Midbrain (tissue), 1 donor: ENCODE results near the gene PLCL1.

Experiments
- DNase-seq: peaks from one replicate; lab custom pipeline; 2025; lab: John Stamatoyannopoulos, UW

The PLCL1 gene

DNA sequence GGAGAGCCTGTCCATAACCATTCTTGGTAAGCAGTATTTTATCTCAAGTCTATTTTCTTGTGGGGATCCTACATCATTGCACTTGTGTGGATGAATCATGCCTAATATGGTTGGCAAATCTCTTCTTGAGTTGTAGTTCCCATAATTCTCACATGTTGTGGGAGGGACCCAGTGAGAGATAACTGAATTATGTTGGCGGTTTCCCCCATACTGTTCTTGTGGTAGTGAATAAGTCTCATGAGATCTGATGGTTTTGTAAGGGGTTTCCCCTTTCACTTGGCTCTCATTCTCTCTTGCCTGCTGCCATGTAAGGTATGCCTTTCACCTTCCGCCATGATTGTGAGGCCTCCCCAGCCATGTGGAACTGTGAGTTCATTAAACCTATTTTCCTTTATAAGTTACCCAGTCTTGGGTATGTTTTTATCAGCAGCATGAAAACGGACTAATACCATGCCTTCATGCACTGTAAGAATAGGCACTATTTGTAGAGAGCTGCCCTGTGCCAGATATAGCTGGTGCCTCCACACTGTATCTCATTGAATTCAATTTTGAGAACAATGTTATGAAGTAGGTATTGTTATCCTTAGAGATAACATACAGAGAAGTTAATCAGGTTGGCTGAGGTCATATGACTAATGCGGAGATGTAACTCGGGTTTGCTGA lies 148.3 kb downstream of the PLCL1 start:
- no peak for DNase-seq

DNA sequence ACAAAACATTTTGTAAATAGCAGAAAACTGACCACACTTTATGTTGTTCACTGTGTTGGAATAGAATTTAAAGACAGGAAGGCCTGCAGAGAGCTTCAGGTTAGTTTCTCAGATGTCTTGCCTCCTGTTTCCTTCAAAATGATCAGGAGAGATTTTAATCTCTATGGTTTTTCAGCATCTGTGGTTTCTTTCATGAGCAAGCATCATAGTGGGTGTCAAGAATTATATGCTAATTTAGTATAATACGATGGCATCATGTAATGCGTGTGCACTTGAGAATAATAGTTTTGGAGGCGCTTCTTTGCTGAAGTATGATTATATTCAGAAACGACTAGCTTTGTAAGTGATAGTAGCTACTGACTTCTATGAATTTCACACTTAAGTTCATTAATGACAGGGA lies 149.9 kb downstream of the PLCL1 start:
- DNase-seq, result no peak

DNA sequence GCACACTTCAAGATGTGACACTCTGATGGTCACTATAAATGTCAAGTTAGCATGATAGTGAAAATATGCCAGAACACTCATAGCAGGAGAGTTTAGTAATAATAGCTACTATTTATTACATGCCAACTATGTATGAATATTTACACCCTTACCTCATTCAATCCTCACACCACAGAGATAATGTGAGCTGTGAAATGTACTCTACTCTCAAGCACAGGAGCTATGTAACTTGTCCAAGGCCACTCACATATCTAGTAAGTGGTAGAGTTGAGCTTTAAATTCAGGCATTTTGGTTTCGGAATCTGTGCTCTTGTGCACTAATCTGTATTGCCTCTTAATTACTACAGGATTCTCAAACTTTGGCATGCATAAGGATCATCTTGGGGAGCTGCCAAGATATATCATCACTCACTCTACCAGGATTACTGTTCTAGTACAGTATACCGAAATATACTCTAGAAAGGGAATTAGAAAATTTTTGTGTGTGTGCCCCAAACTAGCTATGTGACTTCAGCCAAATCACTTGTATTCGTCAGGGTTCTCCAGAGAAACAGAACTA lies 154.3 kb downstream of the PLCL1 start:
- no peak for DNase-seq

DNA sequence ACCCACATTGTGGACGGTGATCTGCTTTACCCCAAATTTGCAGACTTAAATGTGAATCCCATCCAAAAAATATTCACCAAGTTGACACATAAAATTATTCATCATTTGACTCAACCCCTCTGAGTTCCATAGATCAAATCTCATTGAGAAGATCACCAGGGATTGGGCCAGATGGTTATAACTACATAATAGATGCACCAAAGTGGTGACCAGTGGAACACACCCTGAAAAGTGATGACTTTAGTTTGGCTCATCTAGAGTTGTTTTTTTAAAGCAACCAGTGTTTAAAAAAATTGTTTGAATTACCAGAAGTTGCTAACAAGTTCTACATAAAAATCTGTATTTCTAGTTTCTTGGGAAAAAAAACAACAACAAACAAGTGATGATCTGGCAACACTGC lies 155.0 kb downstream of the PLCL1 start:
- no peak for DNase-seq

DNA sequence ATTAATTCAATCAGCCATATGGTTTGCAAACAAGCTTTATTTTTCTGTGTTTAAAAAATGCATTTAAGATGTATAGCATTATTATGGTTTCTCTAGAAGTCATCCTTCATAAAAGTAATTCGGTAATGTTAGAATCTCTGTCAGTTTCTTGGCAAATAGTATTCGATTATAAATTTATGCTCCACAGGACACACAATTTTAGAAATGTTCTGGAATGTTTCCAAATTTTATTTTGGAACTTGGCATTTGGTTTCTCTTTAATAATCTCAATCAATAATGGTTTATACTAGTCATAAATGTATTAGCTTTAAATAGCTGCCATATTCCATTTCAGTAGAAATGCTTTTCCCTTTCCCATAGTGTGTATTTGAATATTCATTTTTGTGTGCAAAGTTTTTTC lies 156.4 kb downstream of the PLCL1 start:
- DNase-seq, result no peak

DNA sequence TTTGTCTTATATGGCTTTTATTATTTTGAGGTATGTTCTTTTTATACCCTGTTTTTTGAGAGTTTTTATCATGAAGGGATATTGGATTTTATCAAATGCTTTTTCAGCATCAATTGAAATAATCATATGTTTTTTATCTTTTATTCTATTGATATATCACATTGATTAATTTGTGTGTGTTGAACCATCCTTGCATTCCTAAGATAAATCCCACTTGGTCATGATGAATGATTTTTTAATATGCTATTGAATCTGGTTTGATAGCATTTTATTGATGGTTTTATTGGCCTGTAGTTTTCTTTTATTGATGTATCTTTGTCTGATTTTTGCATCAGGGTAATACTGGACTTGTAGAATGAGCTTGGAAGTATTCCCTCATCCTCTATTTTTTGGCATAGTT lies 160.3 kb downstream of the PLCL1 start:
- DNase-seq, result no peak

DNA sequence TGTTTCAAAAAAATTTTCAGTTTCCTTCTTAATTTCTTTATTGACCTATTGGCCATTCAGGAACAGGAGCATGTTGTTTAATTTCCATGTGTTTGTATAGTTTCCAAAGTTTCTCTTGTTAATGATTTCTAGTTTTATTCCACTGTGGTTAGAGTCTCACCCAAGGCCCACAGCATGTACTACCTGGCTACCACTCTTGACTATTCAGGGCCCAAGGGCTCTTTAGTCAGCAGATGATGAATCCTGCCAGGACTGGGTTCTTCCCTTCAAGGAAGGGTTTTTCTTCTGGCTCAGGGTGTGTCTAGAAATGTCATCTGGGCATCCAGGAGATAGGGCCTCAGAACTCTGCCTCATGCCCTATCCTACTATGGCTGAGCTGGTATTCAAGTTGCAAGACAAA lies 161.4 kb downstream of the PLCL1 start:
- DNase-seq, result no peak

DNA sequence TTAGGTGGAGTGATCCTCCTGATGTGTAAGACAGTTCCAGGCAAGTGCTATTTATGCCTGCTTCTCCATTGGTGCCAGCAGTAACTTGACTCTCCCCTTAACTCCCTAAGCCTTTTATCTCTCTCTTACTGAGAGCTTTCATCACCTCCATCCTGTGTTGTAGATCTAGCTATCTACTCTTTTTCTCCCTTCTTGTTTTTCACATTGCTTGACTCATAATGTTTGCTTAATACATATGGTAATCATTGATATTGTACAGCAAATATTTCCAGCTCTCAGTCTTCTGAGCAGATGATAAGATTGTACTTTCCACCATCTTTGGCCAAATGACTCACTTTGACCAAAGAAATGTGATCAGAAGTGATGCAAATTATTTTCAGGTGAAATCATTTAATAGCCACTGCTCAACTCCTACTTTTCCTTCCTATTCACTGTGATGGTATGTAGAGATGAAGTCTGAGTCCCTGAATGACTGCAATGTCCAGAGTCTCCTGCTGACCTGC lies 165.0 kb downstream of the PLCL1 start:
- no peak for DNase-seq

DNA sequence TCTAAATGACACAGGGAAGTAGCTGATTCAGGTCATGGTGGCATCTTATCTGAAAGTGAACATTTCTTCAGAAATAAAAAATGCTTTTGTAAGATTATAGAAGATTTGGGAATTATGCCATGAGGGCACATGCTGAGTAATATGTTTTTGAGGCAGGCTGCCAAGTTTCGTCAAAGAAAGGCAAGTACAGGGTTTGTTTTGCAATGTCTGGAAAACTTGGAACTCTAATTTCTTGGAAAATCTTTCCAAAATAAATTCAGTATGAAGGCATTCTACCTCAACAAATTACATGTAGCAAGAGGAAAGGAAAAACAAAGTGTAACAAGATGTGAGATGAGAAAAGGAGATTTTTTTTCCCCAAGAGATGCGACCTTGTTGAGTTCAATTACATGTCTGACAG lies 167.7 kb downstream of the PLCL1 start:
- DNase-seq, result no peak

DNA sequence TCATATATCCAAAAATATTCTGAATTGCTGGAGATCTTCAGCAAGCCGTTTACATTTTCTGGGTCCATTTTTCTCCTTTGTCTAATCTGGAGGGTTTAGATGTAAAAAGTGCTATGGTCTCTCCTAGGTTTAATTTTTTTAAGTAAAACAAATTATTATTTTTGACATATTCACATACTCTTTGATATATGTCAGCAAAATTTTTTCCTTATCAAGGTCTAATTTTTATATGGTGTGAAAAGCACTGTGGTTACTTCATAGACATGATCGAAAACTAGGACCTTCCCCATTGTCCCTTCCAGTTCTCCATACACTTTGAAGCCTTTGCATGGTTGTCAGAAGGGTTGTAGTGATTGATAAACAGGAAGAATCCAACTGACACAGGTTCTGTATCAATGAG lies 168.2 kb downstream of the PLCL1 start:
- no peak for DNase-seq

DNA sequence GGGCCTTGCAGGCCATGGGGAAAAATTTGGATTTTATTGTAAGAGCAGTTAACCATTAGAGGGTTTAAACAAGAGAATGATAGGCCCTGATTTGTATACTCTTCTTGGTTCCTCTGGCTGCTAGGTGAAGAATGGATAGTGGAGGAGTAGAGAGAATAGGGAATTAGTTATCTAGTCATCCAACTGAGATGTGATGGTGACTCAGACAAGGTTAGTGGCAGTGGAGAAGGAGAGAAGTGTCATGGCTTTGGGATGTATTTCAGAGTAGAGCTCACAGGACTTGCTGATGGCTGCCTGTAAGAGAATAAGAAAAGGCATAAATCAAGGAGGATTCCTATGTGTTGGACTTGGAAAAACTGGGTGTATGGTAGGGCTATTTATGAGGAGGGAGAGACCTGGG lies 169.4 kb downstream of the PLCL1 start:
- DNase-seq, result no peak

DNA sequence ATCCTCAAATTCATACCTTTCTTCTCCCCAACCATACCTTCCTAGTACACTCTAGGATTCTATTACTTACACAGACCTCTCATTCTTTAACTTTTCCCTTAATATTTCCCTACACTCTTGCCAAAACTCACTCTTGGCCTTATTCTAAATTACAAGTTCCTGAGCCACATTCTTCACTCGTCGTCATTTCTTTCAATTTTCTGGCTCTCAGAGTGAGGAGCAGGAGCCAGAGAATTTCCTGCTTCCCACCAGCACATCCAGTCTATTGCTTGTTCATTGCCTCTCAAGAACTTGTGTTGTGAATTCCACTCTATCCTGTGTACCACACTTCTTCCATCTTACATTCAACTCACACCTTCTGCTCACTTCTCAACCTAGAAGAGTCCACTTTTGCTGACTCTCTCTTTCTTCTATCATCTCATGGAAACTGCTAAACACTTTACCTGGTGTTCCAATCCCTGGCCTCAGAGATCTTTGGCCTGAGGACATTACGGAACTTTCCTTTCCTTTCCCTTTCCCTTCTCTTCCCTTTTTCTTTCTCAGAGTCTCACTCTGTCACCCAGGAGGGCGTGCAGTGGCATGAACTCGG lies 171.6 kb downstream of the PLCL1 start:
- DNase-seq, result no peak

DNA sequence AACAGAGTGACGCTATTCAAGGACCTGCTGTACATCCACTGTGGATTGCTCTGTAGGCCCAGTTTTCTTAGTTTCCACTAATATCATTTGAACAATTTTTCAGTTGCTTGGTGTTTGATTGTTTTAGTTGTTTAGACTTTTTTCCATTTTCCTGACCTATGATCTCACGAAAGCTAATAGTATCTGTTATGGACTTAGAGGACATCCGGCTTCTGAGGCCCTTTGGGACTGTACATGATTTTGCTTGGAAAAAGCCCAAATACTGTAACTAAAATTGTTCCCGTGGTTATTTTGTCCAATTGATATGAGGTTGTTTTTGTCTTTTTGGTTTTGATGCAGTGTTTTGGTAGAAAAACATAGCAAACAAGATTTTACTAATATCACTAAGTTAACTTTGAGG lies 174.6 kb downstream of the PLCL1 start:
- DNase-seq, result no peak

DNA sequence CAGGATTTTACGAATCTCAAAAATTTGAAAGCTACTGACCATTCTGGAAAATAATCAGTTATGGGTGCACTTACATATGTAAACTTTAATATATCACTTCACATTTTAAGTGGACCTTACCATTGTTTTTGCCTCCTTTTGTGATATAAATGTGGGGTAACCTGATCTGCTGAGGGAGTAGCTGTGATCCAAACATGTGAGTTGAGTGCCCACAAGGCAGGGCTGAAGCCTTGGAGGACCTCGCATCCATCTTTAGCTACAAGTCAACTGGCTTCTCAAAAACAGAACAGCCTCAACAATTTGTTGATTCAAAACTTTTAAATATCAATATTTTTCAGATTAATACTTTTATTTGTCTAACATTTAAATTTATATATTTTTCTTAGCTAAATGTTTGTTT lies 178.2 kb downstream of the PLCL1 start:
- no peak for DNase-seq

DNA sequence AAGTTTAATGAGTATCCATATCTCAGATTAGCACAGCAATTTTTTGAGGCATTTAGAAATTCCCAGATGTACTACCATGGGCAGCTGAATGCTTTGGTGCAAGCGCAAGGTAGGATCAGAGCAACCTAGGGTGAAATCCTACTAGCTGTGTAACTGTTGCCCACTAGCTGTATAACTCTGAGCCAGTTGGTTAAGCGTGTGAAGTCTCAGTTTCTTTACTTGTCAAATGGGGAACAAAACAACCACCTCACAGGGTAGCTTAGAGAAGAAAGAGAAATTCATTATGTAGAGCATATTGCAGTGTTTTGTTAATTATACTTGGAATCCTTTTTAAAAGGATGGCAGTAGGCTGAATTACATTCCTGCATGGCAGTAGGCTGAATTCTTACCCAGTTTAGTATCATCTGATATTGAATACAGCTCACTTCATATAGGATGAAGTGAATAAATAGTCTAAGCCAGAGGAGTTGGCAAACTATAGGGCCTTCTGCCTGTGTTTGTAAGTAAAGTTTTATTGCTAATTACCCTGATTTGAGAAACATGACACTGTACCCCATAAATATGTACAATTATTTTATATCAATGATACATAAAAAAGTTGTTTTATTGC lies 180.7 kb downstream of the PLCL1 start:
- DNase-seq, result no peak

DNA sequence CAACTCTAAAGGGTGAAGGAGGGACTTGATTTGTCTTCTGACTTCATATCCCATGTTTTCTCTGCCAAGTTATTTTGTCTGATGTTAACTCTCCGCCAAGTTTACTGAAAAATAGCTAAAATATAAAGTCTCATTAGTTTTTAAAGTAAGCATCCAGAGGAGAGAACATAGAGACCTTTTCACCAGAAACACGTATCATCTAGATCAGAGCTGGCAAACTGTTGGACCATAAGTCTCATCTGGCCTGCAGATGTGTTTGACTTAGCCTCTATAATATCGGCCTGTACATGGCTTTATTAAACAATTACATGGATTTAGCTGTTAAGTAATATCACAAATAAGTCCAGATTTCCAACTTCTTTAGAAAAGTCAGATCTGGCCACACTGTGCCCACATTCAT lies 182.6 kb downstream of the PLCL1 start:
- no peak for DNase-seq

DNA sequence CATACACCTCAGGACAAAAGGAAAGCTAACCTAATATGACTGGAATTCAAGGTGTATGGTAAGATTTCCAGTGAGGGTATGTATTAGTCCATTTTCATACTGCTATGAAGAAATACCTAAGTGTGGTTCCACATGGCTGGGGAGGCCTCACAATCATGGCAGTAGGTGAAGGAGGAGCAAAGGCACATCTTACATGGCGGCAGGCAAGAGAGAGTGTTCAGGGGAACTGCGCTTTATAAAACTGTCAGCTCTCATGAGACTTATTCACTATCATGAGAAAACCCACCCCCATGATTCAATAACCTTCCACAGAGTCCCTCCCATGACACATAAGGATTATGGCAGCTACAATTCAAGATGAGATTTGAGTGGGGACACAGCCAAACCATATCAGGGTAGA lies 186.0 kb downstream of the PLCL1 start:
- no peak for DNase-seq

DNA sequence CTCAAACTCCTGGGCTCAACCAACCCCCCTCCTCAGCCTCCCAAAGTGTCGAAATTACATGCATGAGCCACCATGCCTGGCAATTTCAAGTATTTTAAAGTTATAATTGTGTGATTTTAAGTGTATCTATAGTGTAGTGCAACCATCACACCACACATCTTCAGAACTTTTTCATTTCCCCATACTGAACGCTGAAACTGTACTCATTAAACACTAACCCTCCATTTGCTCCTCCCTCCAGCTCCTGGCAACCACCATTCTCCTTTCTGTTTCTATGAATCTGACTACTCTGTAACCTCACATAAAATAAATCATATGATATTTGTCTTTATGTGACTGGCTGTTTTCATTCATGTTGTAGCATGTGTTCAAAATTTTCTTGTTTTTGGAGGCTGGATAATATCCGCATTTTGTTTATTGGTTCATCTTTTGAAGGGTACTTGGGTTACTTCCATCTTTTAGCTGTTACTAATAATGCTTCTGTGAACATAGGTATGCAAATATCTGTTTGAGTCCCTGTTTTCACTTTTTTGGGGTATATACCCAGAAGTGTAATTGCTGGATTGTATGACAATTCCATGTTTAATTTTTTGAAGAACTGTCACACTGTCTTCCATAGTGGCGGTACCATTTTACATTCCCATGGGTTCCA lies 188.2 kb downstream of the PLCL1 start:
- no peak for DNase-seq

DNA sequence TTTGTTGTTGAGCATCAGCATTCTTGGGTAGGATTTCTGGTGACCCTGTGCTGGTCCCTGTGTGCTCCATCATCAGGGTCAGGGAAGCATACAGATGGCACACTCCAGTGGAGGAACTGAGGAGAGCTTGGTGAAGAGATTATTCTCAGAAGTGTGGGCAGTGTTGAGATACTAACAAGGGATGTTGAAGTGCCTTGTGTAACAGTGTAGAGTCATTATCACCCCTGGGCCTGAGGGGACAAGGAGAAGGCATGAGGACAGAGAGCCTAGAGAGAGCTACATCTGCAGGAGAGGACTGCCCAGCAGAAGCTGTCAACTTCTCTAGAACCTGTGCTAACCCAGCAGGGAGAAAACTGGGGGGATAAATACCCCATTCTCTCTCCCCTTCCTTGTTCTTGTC lies 189.0 kb downstream of the PLCL1 start:
- no peak for DNase-seq

DNA sequence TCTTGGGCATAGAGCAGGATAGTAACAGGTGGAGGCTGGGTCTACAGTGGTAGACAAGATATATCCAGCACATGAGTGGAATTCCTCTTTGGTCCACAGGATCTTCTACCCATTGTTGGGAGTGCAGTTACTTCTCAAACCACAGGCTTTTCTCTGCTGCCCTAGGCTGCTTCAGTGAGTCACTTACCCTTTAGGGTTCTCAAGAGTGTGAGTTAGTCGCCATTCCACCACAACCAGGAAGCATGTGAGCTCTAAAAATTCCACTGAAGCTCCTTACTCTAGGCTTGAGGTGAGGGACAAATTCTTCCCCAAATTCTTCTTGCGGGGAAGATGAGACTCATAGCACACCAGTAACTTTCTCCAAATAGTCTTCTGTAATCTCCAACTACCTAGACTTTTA lies 189.4 kb downstream of the PLCL1 start:
- DNase-seq, result no peak

DNA sequence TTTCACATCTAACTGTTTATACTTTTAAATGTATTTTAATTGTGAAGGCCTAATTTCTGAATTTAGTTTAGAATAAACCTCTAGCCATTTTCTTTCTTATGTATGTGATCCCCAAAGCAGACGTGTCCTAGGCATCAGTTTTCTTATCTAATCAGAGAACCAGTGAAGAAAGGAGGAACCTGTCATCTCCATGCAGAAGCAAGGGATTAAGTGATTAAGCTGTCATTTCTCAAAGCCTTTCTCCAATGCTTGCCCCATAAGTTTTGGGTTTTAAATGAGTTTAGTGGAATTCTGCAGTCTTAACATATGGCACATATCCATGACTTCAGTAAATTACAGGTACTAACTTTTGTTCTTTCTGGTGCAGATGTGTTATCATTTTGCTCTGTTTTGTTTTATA lies 190.4 kb downstream of the PLCL1 start:
- DNase-seq, result no peak

DNA sequence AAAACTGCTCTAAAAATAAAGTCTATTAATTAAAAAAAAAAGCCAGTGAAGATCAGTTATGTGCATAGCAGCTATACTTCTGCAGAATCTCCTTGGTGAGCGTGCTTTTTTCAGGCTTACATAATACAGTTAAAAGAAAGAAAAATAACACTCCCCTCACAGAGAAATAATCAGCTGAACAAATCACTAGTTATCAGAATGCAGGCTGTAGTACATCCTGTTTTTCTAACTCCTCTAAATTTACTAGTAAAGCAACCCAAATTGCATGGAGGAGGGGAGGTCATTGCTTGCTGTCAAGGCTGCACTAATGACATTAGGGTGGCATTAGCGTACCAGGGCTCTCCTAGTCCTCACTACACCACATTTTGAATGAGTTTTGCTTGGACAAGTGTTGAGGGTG lies 192.2 kb downstream of the PLCL1 start:
- no peak for DNase-seq

DNA sequence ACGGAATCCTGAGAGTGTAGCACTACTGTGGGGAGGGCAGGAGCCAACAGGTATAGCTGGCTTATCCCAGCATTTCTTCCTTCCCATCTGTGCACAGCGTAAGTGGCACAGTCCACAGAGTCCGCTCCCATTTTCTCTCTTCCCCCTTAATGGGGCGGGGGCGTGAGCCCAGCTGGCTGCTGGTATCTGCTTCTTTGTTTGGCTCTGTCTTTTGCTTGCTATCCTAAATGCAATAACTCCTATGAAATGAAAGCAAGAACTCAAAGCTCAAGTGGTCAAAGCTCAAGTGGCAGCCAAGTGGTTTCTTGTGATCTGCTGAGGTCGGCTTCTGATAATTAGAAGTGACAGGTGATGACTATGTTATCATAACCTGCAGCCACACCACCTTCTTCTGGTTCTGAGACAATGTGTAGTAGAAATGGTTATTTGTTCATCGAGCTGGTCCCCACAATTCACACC lies 192.7 kb downstream of the PLCL1 start:
- no peak for DNase-seq
